DOHH2 (cell line): ENCODE data around the gene SLC66A2.

Experiments
- H3F3A ChIP-seq: fragments of 200-600 bp; sonication (generic), shearing (Covaris generic); 2 replicates; pipeline ENCODE4 v1.6.0; 2016; ENCODE audit warnings: antibody characterized with exemption, mild to moderate bottlenecking; ENCODE audit not compliant: control insufficient read depth, insufficient read depth
- H3K27ac ChIP-seq: fragments of 200-600 bp; sonication (generic); 2 replicates; pipeline ENCODE4 v1.5.1; 2014; ENCODE audit warnings: low read depth, mild to moderate bottlenecking, low read length, moderate library complexity
- H3K27me3 ChIP-seq: fragments of 200-600 bp; sonication (generic); 2 replicates; pipeline ENCODE4 v1.6.1; 2014; ENCODE audit warnings: mild to moderate bottlenecking, low read length, mixed read lengths; ENCODE audit not compliant: control insufficient read depth
- H3K36me3 ChIP-seq: fragments of 200-600 bp; sonication (generic); 2 replicates; pipeline ENCODE4 v1.6.1; 2014; ENCODE audit warnings: mild to moderate bottlenecking, low read length, moderate library complexity, mixed read lengths; ENCODE audit not compliant: control insufficient read depth
- H3K4me1 ChIP-seq: fragments of 200-600 bp; sonication (generic); 2 replicates; pipeline ENCODE4 v1.6.1; 2014; ENCODE audit warnings: mild to moderate bottlenecking, low read length, mixed read lengths; ENCODE audit not compliant: control insufficient read depth
- H3K4me2 ChIP-seq: fragments of 200-600 bp; sonication (generic); 2 replicates; pipeline ENCODE4 v1.6.0; 2014; ENCODE audit warnings: mild to moderate bottlenecking, low read length, moderate library complexity
- H3K4me3 ChIP-seq: fragments of 200-600 bp; sonication (generic); 2 replicates; pipeline ENCODE4 v1.5.1; 2014; ENCODE audit warnings: mild to moderate bottlenecking, low read length, mixed read lengths
- H3K79me2 ChIP-seq: fragments of 200-600 bp; sonication (generic); 2 replicates; pipeline ENCODE4 v1.6.1; 2014; ENCODE audit warnings: mild to moderate bottlenecking, low read length, mixed read lengths; ENCODE audit not compliant: control insufficient read depth
- H3K9me2 ChIP-seq: fragments of 200-600 bp; sonication (generic); replicated peaks from 2 replicates; pipeline ENCODE4 v1.6.1; 2014; ENCODE audit warnings: mild to moderate bottlenecking, low read length, mixed read lengths; ENCODE audit not compliant: control insufficient read depth
- H3K9me3 ChIP-seq: fragments of 200-600 bp; sonication (generic); 2 replicates; pipeline ENCODE4 v1.6.1; 2014; ENCODE audit warnings: antibody characterized with exemption, low read length, mixed read lengths; ENCODE audit not compliant: control insufficient read depth, insufficient read depth
- H4K20me1 ChIP-seq: fragments of 200-600 bp; sonication (generic); 2 replicates; pipeline ENCODE4 v1.6.0; 2014; ENCODE audit warnings: low read depth, mild to moderate bottlenecking, antibody characterized with exemption, low read length, moderate library complexity; ENCODE audit not compliant: control insufficient read depth, insufficient read depth
- CTCF ChIP-seq: fragments of 200-600 bp; sonication (generic); IDR thresholded peaks from one replicate; pipeline ENCODE4 v1.5.1; 2014; ENCODE audit warnings: antibody characterized with exemption, mild to moderate bottlenecking, low read depth, low read length; ENCODE audit not compliant: poor library complexity, severe bottlenecking
- EZH2phosphoT487 ChIP-seq: fragments of 200-600 bp; sonication (generic); IDR thresholded peaks from 2 replicates; pipeline ENCODE4 v1.6.1; 2017; ENCODE audit warnings: borderline replicate concordance, mild to moderate bottlenecking, antibody characterized with exemption, low read length, moderate library complexity, mixed read lengths

SLC66A2 gene

GRCh38 chr18:79876497-79876896, 75.0 kb downstream of the SLC66A2 start:
- H3K9me2 ChIP-seq = no peaks in the 10 kb centered on the region
- no peaks in the 10 kb centered on the region for H3K27me3 ChIP-seq
- no peak for TF ChIP-seq EZH2phosphoT487
- no peak for TF ChIP-seq CTCF
- no peaks in the 10 kb centered on the region for H3F3A ChIP-seq
- no peaks in the 10 kb centered on the region for H3K9me3 ChIP-seq
- no peaks in the 10 kb centered on the region for H4K20me1 ChIP-seq
- no peak overlapping the region for H3K4me2 ChIP-seq
- no peak overlapping the region for H3K27ac ChIP-seq
- no peaks in the 10 kb centered on the region for H3K79me2 ChIP-seq
- H3K4me3 ChIP-seq = no peak overlapping the region
- H3K36me3 ChIP-seq = no peaks in the 10 kb centered on the region
- H3K4me1 ChIP-seq = no peaks in the 10 kb centered on the region

GRCh38 chr18:79875931-79876461, 75.5 kb downstream of the SLC66A2 start:
- no peaks in the 10 kb centered on the region for H3K36me3 ChIP-seq
- no peaks in the 10 kb centered on the region for H3K27me3 ChIP-seq

GRCh38 chr18:79875531-79875919, 75.9 kb downstream of the SLC66A2 start:
- Histone ChIP-seq H4K20me1 (no peaks in the 10 kb centered on the region), H3K9me3 (no peaks in the 10 kb centered on the region), H3K9me2 (no peaks in the 10 kb centered on the region), H3K4me3 (no peak overlapping the region), H3K27me3 (no peaks in the 10 kb centered on the region), H3K4me1 (no peaks in the 10 kb centered on the region), H3K79me2 (no peaks in the 10 kb centered on the region), H3K4me2 (no peak overlapping the region), H3K27ac (no peak overlapping the region), H3F3A (no peaks in the 10 kb centered on the region), H3K36me3 (no peaks in the 10 kb centered on the region)
- TF ChIP-seq CTCF (no peak), EZH2phosphoT487 (no peak)

More at GRCh38 chr18:79875931-79876461, 75.5 kb downstream of the SLC66A2 start:
- Histone ChIP-seq H3K4me1 (no peaks in the 10 kb centered on the region), H3K9me2 (no peaks in the 10 kb centered on the region), H3K79me2 (no peaks in the 10 kb centered on the region), H3K4me2 (no peak overlapping the region), H3F3A (no peaks in the 10 kb centered on the region), H3K27ac (no peak overlapping the region), H3K4me3 (no peak overlapping the region), H3K9me3 (no peaks in the 10 kb centered on the region), H4K20me1 (no peaks in the 10 kb centered on the region)
- TF ChIP-seq CTCF = no peak
- TF ChIP-seq EZH2phosphoT487 = no peak
